OCI-LY7 (cell line): ENCODE data around the gene NAALADL2. TPM values are rescaled to one million over a fixed set of nuclear protein-coding genes. Genes with fewer than 3 reads are reported as not detected.

Source experiments
- BruUV-seq: library from RNA; stranded (reverse); fragments of 400-500 nt; replicated peaks from 2 replicates; lab custom pipeline; 2021; lab: Mats Ljungman, UMichigan
- CTCF ChIA-PET: fragments of 300-600 bp; sonication (Branson Sonifier 250); formaldehyde crosslinking; loops from one replicate; lab custom pipeline; 2022; ENCODE audit warnings: antibody characterized with exemption; ENCODE audit not compliant: unreplicated experiment; lab: Charles Lee
- POLR2A ChIA-PET: fragments of 300-600 bp; sonication (Branson Sonifier 250); formaldehyde crosslinking; loops from one replicate; lab custom pipeline; 2022; ENCODE audit warnings: antibody characterized with exemption; lab: Charles Lee
- DNase-seq: peaks from one replicate; pipeline ENCODE4 v3.0.0-alpha.2; 2015; ENCODE audit warnings: low spot score
- H2AFZ ChIP-seq: fragments of 200-600 bp; sonication (generic), shearing (Covaris generic); 2 replicates; pipeline ENCODE4 v1.6.1; 2014; ENCODE audit warnings: mild to moderate bottlenecking, antibody characterized with exemption, low read length, moderate library complexity
- H3K27ac ChIP-seq: fragments of 200-600 bp; sonication (generic); 2 replicates; pipeline ENCODE4 v1.5.1; 2014; ENCODE audit warnings: mixed run types, low read depth, mild to moderate bottlenecking, moderate library complexity, low read length, inconsistent platforms; ENCODE audit not compliant: poor library complexity, severe bottlenecking
- H3K36me3 ChIP-seq: fragments of 200-600 bp; sonication (generic); 2 replicates; pipeline ENCODE4 v1.6.1; 2014; ENCODE audit warnings: mild to moderate bottlenecking, antibody characterized with exemption, low read length, moderate library complexity, mixed read lengths; ENCODE audit not compliant: insufficient read depth
- H3K4me1 ChIP-seq: fragments of 200-600 bp; sonication (generic); 2 replicates; pipeline ENCODE4 v1.5.1; 2014; ENCODE audit warnings: mild to moderate bottlenecking, low read length; ENCODE audit not compliant: insufficient read depth, poor library complexity, severe bottlenecking
- H3K4me2 ChIP-seq: fragments of 200-600 bp; sonication (generic); 2 replicates; pipeline ENCODE4 v1.6.1; 2014; ENCODE audit warnings: mild to moderate bottlenecking, low read length
- H3K4me3 ChIP-seq: fragments of 200-600 bp; sonication (generic); 2 replicates; pipeline ENCODE4 v1.5.1; 2014; ENCODE audit warnings: mild to moderate bottlenecking, low read depth, low read length; ENCODE audit not compliant: poor library complexity, severe bottlenecking
- H3K79me2 ChIP-seq: fragments of 200-600 bp; sonication (generic); 2 replicates; pipeline ENCODE4 v1.6.1; 2016; ENCODE audit warnings: low read depth, mild to moderate bottlenecking, low read length, moderate library complexity, mixed read lengths; ENCODE audit not compliant: insufficient read depth
- H3K9me2 ChIP-seq: fragments of 200-600 bp; sonication (generic); 2 replicates; pipeline ENCODE4 v1.6.1; 2016; ENCODE audit warnings: mild to moderate bottlenecking, low read length, mixed read lengths; ENCODE audit not compliant: insufficient read depth
- H3K9me3 ChIP-seq: fragments of 200-600 bp; sonication (generic); 2 replicates; pipeline ENCODE4 v1.6.1; 2014; ENCODE audit warnings: mild to moderate bottlenecking, mixed run types, low read length, mixed read lengths
- H4K20me1 ChIP-seq: fragments of 200-600 bp; sonication (generic); 2 replicates; pipeline ENCODE4 v1.6.1; 2014; ENCODE audit warnings: mild to moderate bottlenecking, antibody characterized with exemption, low read length, moderate library complexity, mixed read lengths; ENCODE audit not compliant: insufficient read depth
- EZH2phosphoT487 ChIP-seq: fragments of 200-600 bp; sonication (generic); IDR thresholded peaks from 2 replicates; pipeline ENCODE4 v1.6.1; 2018; ENCODE audit warnings: low read depth, borderline replicate concordance, mild to moderate bottlenecking, mixed run types, antibody characterized with exemption, low read length, moderate library complexity, mixed read lengths
- intact Hi-C: fragments of 100-400 bp; cut with micrococcal nuclease; formaldehyde crosslinking; loops from one replicate; pipeline ENCODE4 v1.10.0; 2022; ENCODE audit not compliant: unreplicated experiment
- total RNA-seq, 2 experiments: library from RNA; depleted of rRNA in 1 of 2; stranded (reverse); fragments of >200 nt in 1 of 2; shearing (Covaris generic) in 1 of 2; gene quantifications; 2 replicates each; pipeline ENCODE4 v1.2.3, GENCODE V29; 2014 to 2022
- TF ChIP-seq, protein P1 (sequence below): fragments of 200-600 bp; sonication (generic); conservative IDR thresholded peaks from 2 replicates; pipeline ENCODE4 v1.5.1; 2014; ENCODE audit warnings: mild to moderate bottlenecking, antibody characterized with exemption, low read length, moderate library complexity, mixed read lengths

The NAALADL2 gene
- total RNA-seq, 2 experiments from 2014 or later: 0.25 to 0.70 TPM

DNA sequence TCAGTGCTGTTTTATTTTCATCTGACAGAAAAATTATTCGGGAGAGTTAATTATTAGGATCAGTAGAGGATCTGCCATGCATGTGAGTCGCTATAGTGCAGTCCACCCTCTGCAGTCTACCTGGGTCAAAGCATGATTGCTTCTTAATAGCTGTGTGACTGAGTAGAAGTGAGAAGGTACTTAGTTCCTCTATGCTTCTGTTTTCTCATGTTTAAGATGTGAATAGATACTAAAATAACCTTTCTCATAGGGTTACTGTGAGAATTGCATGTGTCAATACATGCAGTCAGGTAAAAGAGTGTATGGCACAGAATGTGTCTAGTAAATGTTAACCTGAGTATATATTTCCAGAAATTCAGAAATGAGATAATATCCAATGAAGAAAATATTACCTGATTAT is 435.7 kb downstream of the NAALADL2 start:
- no peaks in the 10 kb centered on the region for H3K9me2 ChIP-seq
- H3K9me3 ChIP-seq: no peaks in the 10 kb centered on the region
- H3K4me1 ChIP-seq: no peaks in the 10 kb centered on the region
- H2AFZ ChIP-seq: no peak overlapping the region
- BruUV-seq: no TSS peak
- H3K4me3 ChIP-seq: no peak overlapping the region
- intact Hi-C loops: no loop called here
- H3K27ac ChIP-seq: no peak overlapping the region
- no peak for TF ChIP-seq EZH2phosphoT487
- TF ChIP-seq, protein P1, sequence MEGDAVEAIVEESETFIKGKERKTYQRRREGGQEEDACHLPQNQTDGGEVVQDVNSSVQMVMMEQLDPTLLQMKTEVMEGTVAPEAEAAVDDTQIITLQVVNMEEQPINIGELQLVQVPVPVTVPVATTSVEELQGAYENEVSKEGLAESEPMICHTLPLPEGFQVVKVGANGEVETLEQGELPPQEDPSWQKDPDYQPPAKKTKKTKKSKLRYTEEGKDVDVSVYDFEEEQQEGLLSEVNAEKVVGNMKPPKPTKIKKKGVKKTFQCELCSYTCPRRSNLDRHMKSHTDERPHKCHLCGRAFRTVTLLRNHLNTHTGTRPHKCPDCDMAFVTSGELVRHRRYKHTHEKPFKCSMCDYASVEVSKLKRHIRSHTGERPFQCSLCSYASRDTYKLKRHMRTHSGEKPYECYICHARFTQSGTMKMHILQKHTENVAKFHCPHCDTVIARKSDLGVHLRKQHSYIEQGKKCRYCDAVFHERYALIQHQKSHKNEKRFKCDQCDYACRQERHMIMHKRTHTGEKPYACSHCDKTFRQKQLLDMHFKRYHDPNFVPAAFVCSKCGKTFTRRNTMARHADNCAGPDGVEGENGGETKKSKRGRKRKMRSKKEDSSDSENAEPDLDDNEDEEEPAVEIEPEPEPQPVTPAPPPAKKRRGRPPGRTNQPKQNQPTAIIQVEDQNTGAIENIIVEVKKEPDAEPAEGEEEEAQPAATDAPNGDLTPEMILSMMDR: no peak
- ChIA-PET POLR2A (interaction anchor here (0.7 kb wide), 1 partner anchor 387 kb away, joined by 3 read pairs; no protein-coding TSS in a partner anchor), CTCF (no interaction called here)
- H3K79me2 ChIP-seq: no peaks in the 10 kb centered on the region
- DNase-seq: no peak
- no peaks in the 10 kb centered on the region for H3K36me3 ChIP-seq
- H4K20me1 ChIP-seq: no peaks in the 10 kb centered on the region
- no peak overlapping the region for H3K4me2 ChIP-seq

DNA sequence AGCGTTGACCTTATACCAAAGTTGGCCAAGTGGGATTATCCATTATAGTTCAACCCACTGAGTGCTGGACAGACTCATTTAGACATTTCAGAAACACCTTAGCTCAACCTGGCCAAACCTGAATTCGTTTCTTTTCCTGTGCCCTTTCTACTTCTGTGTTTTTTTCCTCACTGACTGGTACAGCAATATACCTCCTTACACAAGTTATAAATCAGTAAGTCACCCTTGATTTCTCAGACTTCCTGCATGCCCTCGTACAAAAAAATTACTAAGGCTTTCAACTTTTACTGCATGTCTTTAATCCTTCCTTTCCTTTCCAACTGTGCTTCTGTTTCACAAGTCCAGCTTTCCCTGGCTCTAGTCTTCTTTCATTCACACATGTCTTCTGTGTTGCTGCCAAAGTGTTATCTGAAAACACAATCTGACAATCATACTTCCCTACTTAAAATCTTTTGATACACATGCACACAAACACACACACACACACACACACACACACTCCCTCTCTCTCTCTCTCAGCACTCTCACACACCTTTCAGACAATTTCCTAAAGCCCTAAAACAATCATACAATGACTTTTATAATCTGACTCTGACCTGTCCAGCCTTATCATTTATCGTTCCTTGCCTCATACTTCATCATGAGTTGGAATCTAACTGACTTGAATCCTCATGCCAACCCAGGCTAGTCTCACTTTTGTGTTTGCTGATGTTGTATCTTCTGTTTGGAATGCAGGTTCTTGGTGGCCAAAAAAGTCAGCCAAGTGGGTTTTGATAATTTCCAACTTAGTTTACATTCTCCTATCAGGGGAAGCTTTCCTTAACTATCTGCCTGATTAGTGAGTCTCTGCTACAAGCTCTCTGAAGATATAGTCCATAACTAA is 436.4 kb downstream of the NAALADL2 start:
- H3K79me2 ChIP-seq: no peaks in the 10 kb centered on the region
- no peak overlapping the region for H2AFZ ChIP-seq
- intact Hi-C loops: no loop called here
- ChIA-PET POLR2A (no interaction called here), CTCF (no interaction called here)
- H3K9me2 ChIP-seq: no peaks in the 10 kb centered on the region
- no peaks in the 10 kb centered on the region for H4K20me1 ChIP-seq
- no TSS peak for BruUV-seq
- no peak overlapping the region for H3K4me2 ChIP-seq
- H3K36me3 ChIP-seq: no peaks in the 10 kb centered on the region
- no peaks in the 10 kb centered on the region for H3K4me1 ChIP-seq
- no peak overlapping the region for H3K27ac ChIP-seq
- TF ChIP-seq, protein P1: no peak
- no peak for TF ChIP-seq EZH2phosphoT487
- no peak overlapping the region for H3K4me3 ChIP-seq
- no peak for DNase-seq
- no peaks in the 10 kb centered on the region for H3K9me3 ChIP-seq

DNA sequence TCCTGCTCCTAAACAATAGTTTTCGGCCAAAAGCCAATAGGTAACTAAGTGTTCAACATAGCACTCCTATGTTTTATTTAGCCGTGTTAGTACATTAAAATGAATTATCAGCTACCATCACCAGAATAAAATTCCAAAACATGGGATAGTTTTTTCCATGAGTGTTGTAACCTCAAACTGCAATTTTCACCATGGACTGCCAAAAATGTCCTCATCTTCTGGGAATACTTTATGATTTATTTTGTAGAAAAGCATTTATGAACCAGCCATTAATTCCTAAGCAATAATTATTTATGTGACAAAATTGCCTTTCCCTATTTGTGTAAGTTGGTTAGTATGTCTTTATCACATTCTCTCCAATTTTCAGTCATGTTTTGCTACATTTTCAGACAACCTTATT is 438.1 kb downstream of the NAALADL2 start:
- Histone ChIP-seq H3K4me1 (no peaks in the 10 kb centered on the region), H4K20me1 (no peaks in the 10 kb centered on the region), H3K79me2 (no peaks in the 10 kb centered on the region), H3K9me3 (no peaks in the 10 kb centered on the region), H3K27ac (no peak overlapping the region), H3K4me3 (no peak overlapping the region), H3K4me2 (no peak overlapping the region), H2AFZ (no peak overlapping the region), H3K36me3 (no peaks in the 10 kb centered on the region), H3K9me2 (no peaks in the 10 kb centered on the region)
- BruUV-seq: no TSS peak
- CTCF ChIA-PET: no interaction called here
- POLR2A ChIA-PET: no interaction called here
- intact Hi-C loops: no loop called here
- no peak for TF ChIP-seq EZH2phosphoT487
- TF ChIP-seq, protein P1: no peak
- DNase-seq: no peak
